GM10847 (cell line): ENCODE measurements around the gene ARFGAP3.

Experiments used
- POLR2A ChIP-seq: IDR thresholded peaks from 2 replicates; pipeline ENCODE4 v1.6.1; 2011; ENCODE audit not compliant: insufficient read length; ENCODE audit errors: extremely low read depth

Gene ARFGAP3

DNA sequence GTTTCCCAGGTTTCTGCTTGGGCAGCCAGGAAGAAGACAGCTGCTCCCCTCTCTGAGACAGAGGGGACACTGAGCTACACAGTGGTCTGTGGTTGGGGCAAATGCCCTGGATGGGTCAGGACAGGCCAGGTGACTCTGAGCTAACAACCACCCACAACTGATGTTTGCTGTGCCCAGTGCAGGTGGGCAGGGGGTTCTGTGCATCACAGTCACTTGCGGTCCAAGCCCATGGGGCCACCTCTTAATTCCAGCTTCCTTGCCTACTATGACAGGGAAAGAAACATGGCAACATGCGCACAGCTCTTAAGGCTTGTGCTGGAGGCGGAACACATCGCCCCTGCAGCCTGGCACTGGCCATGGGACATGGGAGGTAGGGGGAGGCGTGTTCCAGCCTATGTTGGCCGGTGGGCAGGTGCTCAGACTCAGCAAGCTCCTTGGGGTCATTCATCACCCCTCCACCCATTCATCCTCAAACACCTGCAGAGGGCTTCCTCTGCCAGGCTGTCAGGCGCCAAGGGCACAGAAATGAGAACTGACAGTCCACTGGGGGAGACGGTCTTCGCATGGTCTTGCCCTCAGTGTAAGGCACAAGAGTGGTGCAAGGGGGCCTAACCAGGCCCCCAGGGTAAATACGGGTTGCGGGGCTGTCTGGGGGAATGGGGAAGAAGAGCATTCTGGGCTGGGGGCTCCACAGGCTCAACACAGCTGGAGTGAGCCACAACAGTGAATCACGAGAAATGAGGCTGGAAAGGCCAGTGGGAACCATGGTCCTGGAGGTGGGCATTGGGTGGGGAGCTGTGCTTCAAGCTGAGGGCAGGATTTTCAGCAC, 55.6 kb downstream of the ARFGAP3 start:
- no peak for TF ChIP-seq POLR2A

DNA sequence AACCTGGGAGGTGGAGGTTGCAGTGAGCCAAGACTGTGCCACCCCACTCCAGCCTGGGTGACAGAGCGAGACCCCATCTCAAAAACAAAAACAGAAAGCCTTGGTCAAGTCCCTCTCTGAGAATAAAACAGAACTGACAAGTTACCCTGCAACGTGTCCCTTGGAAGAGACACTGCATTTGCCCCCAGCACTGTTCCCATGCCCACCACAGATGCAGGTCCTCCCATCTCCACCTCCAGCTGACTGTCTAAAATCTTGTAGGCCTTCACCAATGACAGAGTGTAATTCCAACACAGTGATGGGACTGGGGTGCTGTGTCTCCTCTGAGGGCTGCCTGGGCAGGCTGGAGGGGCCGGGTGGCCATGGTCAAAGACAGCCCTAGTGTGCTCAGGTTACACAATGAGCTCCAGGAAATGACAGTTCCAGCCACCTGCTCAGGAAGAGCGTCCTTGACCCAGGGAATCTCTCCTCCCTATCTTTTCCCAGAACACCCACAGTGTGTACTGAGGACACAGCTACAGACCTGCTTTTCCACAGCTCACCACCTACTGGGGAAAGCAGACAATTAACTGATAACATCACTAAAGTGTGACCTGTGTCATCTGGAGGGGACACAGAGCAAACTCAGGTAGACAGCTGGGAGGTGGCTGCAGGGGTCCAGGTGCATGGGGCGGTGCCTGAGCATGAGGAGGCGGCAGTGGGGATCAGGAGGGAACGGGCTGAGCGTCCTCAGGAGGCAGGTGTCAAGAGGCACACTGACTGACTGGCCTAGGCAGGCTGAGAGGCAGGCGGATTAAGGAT, 56.4 kb downstream of the ARFGAP3 start:
- TF ChIP-seq POLR2A = no peak

DNA sequence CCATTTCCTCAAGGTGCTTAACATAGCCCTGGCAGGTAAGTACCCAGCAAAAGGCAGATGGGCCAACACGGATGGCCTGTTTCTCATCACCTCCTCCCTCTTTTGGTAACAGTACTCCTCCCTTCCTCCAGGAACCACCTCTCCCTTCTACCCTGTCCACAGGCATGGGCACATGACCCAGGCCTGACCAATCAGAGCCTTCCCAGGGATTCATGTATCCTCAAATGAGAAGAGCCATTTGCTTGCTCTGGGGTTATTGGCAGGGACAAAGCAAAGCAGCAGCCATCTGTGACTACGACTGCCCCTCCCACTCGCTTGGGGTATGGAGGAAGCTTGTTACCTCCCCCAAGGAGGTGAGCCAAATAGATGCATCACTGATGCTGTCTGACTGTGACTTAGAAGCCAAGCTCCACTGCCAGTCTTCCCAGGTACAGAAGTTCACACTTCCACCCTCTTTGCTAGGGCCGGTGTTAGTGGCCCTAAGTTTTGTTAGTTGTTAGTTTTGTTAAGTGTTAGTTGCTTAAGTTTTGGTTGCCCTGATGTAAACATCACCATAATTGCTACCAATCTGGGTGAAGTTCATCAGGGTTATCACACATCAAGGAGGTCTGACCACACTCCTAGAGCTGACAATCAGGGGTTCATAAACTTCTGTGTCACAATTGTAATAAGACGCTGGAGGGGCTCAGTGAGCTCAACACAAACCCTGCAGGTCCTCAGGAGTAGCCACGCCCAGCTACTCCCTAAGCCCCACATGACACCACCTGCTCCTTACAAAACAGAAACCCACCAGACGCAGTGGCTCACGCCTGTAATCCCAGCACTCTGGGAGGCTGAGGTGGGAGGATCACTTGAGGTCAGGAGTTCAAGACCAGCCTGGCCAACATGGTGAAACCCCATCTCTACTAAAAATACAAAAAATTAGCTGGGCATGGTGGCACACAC, 57.3 kb downstream of the ARFGAP3 start:
- no peak for TF ChIP-seq POLR2A

DNA sequence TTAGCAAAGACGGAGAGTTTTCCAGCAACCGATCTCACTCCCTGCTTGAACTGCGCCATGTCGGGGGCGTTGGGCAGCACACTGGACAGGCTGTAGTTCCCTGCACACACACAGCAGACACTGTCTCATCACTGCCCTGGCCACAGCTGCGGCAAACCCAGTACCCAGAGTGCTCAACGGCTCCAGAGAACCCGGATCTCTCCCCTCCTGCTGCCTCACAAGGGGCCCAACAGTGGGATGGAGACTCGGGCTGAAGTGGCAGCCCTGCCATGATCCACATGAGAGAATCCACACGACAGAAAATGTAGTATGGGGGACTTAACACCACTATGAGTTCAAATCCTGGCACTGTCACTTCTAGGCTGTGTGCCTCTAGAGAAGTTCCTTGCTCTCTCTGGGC, 58.0 kb downstream of the ARFGAP3 start:
- no peak for TF ChIP-seq POLR2A

DNA sequence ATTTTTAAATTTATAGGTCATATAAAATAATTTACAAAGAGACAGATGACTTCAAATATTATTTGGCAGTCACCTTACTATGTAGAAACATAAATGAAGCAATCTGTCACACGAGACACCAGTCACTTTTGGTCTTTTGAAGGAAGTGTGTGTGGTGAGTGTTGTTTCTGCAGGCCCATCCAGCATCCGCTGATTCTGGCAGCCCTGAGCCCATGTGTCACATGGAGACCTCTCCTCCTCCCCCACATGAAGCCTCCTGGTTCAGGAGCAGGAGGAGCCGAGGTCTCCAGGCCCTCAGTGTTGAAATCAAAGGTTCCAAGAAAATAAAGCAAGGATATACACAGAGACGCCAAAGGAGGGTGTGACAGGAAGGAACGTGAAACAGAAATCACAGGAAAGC, 60.1 kb downstream of the ARFGAP3 start:
- no peak for TF ChIP-seq POLR2A

DNA sequence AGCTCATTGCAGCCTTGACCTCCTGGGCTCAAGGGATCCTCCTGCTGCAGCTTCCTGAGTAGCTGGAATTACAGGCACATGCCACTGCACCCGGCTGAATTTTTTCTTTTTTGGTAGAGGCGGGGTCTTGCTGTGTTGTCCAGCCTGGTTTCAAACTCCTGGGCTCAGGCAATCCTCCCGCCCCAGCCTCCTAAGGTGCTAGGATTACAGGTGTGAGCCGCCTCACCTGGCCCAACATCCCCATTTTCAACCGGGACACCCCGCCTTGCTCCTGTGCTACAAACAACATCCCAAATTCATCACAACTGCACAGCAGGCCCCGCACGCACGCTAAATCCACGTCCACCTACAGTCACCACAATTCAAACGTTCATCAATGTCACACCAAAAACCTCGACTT, 61.0 kb downstream of the ARFGAP3 start:
- no peak for TF ChIP-seq POLR2A

DNA sequence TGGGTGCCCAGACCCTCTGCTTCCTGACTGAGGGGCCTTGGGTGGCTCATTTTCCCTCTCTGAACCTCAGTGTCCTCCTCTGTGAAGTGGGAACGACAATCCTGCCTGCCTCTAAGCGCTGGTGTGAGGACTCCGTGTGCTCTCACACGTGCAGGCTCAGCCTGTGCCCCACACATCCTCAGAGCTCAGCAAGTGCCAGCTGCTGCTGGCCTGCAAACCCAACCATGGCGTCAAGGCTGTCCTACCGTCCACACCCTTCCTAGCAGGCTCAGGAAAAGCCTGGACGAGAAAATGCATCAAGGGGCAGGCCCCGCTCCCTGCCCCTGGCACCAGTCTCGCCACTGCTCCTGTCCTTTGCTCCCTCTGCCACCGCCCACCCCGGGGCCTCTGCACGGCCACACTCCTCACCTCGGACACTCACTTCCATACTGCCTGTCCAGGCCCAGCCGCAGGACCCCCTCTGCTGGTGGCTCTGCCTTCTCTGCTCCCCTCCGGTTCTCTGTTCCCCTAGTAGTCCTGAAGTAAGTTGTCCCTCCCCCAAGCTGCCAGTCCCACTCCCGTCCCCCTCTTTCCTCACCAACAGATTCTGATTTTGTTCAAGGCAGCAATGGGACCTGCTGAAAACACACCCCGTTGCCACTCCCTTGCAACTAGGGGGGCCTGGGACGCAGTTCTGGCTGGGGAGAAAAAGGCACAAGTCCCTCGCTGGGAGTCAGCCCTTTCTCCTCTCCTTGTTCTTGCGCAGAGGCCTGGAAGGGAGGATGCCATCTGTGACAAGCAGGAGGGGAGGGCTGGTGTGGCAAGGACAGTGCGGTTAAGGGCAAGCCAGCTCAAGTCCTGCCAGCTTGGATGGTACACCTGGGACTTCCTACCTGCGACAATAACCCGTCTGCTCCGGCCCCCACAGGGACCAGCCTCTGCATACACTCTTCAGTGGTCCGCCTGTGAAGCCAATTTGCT, 62.2 kb downstream of the ARFGAP3 start:
- no peak for TF ChIP-seq POLR2A

DNA sequence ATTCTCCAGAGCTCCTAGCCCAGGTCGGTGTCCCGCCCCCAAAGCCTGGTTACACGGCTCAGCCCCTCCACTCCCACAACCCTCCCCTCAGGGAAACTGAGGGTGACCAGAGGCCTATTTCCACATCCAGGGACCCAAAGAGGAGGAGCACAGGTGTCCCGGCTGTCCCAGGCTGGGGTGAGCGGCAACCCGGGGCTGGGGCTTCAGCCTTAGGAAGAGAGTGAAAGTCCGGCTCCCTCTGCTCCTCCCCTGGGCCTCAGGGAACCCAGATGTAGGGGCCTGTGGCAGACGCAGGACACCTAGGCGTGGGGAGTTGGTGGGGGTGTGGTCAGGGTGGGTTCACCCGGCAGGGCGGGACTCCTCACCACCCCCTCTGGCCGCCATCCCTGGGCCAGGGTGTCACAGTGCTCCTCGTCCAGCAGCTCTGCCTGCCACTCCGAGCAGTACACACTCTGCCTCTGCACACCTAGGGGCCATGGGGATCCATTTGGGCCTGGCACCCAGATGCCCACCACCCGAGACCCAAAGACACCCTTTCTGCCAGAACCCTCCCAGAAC, 63.1 kb downstream of the ARFGAP3 start:
- no peak for TF ChIP-seq POLR2A

DNA sequence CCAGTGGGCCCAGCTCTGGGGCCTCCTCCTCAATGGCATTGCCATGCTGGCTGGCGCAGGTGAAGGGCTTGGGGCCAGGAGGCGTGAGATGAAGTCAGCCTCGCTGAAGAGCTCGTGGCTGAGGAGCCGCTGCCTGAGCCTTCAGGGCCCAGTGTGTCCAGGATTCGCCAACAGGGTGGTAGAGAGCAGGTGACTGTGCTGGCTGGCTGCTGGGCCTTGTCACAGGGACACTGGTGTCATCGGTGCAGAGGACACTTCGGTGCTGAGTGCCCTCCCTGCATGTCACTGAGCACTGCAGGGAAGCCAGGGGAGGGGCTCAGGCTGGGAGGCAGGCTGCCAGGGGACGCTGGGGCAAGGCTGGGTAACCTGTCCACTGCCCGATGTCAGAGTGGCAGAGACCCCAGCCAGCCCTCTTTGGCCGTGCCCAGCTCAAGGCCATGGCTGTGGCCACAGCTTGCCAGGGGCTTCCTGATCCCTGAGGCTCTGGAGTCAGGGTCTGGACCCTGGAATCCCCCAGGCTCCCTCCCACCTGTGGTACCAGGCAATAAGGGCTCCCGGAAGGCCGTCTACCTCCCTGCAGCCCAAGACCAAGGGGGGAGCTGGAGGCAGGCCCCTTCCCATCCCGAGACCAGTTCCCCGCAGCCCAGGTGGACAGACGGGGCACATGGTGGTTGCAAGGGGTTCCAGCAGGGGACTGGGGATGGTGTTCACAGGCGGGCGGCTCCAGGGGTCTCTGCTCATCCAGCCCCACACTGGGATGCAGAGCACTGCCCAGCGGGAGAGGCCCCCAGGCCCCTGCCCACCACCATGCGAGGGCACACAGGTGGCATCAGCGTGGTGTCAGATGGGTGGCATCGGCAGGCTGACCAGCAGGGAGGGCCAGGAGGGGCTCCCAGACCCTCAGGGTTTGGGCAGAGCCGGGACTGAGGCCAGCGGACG, 63.9 kb downstream of the ARFGAP3 start:
- TF ChIP-seq POLR2A = no peak

DNA sequence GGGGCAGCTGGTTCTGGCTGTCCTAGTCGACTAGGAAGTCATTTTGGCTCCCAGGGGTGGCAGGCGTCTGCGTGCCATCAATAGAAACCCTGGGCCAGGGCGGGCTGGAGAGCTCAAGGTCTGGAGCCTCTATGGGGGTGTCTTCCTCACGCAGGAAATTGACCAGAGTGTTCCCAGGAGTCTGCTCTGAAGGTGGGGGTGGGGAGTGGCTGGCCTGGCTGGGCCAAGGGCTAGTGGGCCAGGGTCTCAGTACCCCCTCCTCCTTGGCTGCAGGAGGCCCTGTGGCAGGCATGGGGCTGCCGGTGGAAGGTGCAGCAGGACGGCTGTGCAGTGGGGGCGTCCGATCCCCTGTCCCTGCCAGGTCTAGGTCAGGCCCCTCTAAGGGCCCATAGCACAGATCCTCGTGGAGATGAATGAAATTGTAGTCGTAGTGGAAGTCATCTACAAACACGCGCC, 64.6 kb downstream of the ARFGAP3 start:
- no peak for TF ChIP-seq POLR2A

DNA sequence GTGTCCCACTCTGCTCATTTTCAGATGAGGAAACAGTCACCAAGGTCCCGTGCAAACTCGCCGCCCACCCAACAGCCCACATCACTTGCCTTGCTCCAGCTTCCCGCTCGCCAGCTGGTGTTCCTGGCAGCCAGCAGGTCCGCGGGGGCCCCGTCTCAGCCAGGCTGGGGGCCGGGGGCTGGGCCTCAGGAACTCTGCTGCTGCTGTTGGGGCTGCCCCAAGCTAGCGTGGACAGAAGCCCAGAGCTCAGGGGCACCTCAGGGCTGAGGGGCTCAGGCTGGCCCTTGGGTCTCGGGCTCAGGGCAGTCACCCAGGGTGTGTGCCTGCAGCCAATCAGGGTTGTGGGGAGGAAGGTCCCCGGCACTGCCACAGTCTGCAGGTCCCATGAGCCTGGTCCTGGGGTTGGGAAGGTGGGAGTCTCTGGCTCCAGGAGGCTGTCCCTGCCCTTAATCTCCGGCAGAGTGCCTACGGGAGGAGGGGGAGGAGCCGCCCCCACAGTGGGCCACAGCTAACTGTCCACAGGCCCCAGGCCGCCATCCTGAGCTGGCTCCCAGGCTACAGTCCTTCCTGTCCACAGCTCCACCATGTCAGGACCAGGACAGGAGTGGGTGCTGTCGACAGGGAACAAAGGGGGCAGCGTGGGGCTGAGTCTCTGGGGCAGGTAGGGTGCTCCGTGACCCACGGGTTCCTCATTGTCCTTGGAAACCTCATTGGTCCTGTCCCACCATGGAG, 65.2 kb downstream of the ARFGAP3 start:
- no peak for TF ChIP-seq POLR2A

DNA sequence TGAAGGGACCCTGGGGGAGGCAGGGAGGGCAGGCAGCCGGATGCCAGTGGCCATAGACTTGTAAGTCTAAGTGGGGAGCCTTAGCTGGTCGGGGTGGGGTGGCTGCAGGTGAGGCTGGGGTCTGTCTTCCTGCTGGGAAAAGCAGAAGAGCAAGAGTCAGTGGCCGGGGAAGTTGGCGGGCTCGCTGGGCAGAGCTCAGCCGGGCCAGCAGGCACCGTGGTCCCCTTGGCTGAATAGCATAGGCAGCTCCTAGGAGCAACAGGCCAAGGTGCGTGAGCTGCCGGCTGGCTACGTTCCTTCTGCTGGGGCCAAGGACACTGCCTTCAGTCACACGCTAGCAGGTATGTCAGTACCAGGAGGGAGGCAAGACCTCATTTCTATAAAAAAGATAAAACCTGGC, 68.6 kb downstream of the ARFGAP3 start:
- TF ChIP-seq POLR2A = no peak

DNA sequence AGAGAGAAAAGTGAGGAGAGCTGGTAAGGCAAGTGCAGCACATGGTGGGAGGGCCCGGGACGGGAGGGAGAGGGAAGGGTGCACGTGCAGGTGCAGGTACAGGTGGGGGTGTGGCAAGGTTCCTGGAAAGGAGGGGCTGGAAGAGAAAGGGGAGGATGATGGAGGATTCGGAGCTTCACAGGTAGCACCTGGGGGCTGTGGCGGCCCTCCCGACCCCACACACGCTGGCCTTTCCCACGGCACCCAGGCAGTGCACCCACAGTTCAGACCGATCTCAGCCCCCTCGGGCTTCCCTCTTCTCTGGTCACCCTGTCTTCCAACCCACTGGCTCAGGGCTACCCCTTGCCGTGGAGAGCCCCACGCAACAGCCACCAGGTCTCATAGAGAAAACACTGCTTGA, 69.1 kb downstream of the ARFGAP3 start:
- TF ChIP-seq POLR2A = no peak
